OCI-M2 (cell line): ENCODE data around the gene PROX2.
A peak's percentile ranks its signal among the peaks of the same experiment; 100 is the strongest.

Source experiments
- DNase-seq: peaks from one replicate; lab custom pipeline; 2025; ENCODE audit not compliant: unreplicated experiment; lab: John Stamatoyannopoulos, UW

The PROX2 gene, protein sequence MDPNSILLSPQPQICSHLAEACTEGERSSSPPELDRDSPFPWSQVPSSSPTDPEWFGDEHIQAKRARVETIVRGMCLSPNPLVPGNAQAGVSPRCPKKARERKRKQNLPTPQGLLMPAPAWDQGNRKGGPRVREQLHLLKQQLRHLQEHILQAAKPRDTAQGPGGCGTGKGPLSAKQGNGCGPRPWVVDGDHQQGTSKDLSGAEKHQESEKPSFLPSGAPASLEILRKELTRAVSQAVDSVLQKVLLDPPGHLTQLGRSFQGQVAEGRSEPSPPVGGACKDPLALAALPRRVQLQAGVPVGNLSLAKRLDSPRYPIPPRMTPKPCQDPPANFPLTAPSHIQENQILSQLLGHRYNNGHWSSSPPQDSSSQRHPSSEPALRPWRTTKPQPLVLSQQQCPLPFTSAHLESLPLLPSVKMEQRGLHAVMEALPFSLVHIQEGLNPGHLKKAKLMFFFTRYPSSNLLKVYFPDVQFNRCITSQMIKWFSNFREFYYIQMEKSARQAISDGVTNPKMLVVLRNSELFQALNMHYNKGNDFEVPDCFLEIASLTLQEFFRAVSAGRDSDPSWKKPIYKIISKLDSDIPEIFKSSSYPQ

DNA sequence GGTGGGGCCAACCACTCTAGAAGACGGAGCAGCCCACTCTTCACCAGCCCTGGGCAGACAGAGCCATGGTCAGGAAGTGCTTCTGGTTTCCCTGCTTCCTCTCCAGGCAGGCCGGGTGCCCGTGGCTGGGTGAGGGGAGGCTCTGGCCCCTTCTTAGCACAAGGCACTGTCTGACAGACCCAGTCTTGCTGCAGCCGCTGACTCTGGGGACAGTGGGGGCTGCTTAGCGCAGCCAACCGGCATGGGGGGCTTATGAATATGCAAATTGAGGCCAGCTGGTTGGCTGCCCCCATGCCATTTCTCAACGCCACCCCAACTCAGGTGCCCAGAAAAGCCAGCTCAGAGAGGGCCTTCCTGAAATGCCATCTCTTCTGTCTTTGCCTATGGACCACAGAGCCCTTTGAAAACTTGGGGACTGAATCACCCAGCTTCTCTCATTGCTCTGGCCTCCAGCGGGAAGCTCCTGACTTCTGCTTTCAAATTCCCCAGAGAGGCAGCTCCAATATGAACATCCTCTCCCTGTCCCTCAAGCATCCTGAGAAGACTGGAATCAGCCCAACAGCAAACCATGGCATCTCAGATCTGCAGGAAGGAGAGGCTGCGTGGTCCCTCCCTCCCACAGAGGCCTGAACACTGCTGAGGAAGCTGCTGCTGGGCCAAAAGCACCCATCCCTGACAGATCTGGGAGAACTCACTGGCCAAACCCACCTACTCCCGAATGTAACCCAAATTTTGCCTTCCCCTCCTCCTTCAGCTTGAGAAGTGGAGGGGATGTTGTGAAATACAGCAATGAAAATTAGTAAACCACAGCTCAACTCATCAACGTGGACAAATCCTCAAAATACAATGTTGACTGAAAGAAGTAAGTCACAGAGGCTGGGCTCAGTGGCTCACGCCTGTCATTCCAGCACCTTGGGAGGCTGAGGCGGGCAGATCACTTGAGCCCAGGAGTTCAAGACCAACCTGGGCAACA is at the start of gene PROX2:
Gene PROX2, minus strand, starts transcription at position 205 of the 973 bp plus-strand sequence. CDS start 12,311 bp downstream, outside the sequence.
- DNase-seq, result no peak

DNA sequence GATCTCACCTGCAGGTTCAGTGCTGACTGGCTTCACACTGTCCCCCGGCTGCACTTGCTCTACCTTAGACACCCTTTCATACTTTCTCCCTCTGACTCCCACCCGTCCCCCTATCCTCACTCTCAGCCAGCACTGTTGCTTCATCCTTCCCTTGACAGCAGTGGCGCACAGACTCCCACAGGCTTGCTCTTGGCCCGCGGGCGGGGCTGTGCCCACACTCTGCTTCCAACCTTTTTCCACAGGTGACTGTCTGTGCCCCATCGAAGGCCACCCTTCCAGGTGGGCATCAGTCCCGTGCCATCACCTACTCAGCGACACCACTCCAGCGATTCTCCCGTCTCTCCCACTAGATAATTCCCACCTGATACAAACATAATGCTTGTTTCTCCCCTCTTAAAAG is 48.1 kb upstream of the PROX2 start:
- no peak for DNase-seq

DNA sequence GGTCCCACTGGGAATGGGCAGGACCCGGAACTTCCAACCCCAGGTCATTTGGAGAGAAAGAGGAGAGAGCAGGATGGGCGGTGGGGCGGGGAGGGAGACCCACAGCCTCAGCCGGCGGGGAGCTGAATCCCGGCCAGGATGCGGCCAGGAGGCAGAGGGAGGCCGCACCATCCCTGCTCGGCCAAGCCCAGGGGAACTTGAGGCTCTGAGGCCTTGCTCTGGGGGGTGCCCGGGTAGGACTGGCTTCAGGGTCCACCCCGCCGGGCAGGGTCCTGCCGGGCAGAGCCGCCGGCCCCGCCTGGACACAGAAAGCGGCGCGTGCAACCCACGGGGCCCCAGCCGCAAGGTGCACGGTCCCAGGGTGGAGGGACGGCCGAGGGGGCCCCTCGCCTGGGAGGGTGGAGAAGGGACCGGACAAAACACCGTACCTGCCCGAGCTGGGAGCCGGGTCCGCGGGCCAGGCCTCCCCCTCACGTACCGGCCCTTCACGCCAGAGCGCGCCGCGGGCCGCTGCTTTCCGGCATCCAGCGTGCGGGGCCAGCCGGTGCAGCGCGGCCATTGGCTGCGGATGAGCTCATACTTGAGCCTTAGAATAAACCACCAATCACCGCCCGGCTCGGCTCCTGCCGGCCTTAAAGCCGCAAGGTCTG is 46.9 kb upstream of the PROX2 start, which contains the start of gene RPS6KL1:
Gene RPS6KL1, minus strand, starts transcription at position 509 of the 650 bp plus-strand sequence. CDS start 1,719 bp downstream, outside the sequence.
- DNase-seq, result peak; percentile 36

DNA sequence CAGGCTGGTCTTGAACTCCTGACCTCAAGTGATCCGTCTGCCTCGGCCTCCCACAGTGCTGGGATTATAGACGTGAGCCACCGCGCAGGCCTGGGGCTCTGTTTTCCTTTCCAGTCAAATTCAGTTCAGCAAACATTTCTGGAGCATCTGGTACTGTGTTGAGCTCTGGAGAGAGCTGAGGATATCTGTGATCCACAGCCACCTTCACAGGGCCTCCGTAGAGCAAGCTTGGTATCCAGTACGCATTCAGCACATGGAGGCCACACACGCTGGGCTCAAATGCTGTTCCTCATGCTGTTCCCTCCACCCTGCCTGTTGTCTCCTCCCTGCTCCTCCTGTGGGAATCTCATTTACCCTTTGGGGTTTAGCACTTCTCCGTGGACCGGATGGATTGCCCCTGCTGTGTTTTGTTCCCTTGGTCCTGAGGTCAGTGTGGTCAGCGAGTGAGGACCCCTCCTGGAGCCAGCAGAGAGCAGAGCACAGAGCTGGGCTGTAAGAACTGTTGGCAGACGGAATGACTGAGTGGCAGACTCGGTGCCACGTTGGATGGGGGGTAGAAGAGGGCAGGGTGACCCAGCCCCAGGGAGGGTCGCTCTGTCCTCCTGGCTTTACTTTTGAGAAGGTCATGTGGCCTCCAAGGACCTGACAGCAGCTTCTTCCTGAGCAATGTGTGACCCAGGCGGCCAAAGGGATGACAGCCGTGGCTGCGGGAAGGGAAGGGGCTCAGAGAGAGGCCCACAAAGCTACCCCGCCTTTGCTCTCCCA is 46.2 kb upstream of the PROX2 start:
- no peak for DNase-seq

DNA sequence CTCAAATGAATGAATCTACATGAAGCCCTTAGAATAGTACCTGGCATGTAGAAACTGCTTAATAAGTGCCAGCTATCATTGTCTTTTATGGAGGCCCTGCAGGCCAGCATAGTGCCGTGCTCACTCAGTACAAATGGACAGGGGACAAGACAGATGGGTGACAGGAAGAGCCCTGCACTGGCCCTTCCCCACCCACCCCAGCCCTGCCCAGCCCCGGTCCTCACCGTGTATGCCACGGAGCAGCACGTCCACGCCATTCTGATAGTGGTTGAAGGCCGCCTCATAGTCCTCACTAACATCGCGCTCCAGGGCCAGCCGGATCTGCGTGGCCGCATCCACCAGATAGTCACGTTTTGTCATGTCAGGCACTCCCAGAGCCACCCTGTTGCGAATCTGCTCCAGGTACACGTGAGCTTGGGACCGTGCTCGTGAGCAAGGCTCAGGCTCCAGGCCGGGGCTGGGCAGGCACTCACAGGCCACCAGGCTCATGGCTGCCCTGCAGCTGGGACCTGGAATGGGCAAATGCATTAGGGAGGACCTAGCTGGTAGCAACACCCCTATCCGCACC is 45.2 kb upstream of the PROX2 start:
- DNase-seq, result no peak

DNA sequence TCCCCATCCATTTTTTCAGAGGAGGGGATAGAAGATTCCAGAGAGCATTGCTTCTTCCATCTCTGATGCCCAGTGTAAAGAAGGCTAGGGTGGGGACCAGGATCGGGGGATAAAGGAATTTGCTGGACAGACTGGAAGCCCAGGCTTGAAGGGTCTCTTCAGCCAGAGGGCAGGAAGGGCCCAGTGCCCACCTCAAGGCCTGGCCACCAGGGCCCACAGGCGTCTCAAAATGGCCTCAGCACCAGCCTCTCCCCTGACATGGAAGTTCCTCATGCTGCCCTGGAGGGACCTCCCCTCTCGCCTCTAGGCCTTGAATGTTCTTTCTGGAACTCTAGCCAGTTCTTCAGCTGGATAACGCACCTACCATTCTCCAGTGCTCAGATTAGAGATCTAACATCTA is 44.3 kb upstream of the PROX2 start:
- DNase-seq, result no peak

DNA sequence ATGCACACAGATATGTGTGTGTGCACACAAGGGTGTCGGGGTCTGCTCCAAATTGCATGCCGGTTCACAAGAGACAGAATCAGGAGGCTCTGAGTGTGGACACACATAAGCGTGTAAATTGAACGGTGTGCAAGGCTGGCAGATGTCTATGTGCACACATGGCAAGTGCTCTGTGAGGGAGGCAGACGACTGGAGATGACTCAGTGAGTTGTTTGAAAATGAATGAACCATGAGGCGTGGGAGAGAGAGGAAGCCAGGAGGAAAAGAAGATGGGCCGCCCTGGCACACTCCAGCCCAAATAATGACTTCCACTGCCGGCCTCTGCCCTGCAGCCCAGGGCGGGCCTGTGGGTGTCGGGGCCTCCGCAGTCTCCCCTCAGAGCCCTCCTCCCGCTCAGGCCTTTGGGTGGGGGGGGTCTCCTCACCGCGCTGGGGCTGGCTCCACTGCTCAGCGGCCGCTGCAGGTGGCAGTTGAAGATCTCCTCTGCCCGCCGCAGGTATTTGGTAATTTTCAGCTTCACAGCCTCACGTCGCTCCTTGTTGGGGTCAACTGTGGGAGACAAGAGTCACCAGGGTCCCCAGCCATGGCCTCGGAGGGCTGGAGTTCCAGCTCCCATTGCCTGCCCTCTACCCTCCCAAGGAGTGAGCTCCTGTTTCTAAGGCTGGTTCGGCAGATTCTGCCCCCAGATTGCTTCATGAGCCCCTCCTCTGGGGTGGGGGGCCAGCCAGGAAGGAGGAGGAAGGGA is 43.6 kb upstream of the PROX2 start:
- DNase-seq, result no peak

DNA sequence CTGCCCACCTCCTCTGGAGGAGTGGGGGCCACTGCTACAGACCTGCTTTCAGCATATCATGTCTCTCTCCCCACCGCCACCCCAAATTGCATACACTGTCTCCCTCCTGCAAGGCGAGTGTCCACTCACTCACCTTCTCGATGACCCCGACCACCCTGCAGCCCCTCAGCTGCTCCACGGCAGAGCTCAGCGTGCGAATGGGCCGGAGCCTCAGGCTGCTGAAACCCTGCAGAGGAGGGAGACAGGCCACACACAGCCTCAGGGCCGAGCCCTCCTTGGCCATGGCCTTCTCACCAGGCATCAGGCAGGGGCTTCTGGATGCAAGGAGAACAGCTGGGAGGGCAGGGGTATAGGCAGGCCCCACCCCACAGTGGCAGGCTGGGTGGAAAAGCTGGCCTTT is 42.4 kb upstream of the PROX2 start:
- DNase-seq, result no peak

DNA sequence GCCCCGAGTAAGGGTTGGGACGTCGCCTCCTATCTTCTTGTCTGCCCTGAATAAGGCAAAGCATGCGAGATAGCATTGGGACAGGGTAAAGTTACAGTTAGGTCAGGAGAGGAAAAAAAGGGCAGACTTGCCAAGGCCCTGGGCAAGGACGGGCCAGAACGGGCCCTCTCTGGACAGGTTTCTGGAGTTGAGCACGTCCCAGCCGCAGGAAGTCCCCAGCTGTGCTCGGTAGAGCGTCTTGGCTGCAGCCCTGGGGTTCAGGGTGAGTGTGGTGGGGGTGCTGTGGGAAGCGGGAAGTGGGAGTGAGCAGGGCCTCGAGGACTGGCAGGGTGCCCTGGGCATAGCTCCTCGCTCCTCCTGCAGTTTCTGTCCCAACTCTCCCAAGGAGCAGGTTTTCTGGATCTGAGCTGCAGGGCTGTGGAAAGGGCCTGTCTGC is 41.7 kb upstream of the PROX2 start:
- DNase-seq, result no peak

DNA sequence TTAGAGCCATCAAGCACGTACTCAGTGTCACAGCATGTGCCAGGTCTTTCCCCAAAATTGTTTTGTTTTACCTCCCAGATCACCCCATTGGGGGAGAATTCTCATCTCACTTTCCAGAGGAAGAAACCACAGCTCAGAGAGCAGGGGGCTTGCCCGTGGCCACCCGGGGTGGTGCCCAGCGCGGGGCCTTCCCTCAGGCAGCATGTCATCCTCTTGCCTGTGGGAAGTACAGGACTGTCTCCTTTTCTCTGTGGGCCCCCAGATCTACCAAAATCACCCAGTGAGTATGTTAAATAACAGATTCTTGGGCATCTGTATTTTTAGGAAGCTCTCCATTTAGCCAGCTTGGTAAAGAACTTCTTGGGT is 41.2 kb upstream of the PROX2 start:
- DNase-seq, result no peak

DNA sequence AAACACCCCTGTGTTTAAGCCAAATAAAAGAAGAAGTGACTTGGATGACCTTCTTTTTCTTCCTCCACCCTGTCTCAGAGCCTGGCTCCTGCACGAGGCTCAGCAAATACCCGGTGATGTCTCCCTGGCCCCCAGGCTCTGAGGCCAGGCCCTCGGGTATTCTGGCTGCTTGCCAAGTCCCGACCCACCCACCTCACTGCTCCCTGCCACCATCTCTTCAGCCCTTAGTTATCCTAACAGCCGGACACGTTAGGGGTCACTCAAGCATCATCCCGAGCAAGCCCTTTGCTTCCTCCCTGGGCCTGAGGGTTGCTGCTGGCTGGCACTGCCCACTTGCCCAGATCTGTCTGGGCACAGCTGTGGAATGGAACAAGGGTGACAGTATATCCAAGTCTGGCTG is 39.9 kb upstream of the PROX2 start:
- DNase-seq, result no peak

DNA sequence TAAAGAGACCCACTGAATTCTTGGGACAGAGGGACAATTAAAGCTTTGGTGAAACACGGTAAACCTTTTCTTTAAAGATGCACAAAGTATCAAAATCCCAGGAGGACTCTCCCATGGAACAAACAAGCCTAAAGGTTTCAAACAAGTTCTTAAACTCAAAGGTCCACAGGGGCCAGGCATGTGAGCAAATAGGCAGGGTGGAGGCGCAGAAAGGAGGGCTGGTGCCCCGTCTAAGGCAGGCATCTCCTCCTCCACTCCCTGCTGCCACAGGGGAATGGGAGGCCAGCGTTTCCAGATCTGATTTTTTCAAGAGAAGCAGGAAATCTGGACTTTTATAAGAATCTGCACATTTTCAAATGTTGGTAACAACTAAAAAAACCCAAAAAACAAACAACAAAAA is 39.5 kb upstream of the PROX2 start:
- no peak for DNase-seq

DNA sequence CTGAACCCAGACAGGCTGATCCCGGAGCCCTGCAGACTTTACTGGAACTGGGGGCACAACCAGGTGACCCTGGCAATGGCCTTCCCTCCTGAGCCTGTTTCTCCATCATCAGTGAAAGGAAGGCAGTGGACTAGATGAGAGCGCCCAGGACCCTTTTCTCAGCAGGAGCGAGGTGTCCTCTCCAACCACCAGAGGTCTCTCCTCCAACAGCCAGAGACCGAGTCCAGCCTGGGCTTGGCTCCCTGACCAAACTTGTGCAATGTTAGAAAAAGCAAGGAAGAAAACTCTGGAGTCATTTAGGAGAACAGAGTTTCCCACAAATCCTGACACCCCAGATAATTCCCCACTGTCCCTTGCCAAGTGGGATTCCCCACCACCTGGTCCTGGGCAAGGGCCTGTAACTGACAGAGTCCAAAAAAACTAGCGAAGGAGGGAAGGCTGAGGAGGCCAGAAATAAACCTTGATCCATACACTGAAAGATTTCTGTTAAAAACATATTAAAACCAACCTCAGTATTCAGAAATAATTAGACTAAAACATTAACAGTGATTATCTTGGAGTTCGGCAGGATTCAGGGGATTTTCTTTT is 38.1 kb upstream of the PROX2 start:
- no peak for DNase-seq

DNA sequence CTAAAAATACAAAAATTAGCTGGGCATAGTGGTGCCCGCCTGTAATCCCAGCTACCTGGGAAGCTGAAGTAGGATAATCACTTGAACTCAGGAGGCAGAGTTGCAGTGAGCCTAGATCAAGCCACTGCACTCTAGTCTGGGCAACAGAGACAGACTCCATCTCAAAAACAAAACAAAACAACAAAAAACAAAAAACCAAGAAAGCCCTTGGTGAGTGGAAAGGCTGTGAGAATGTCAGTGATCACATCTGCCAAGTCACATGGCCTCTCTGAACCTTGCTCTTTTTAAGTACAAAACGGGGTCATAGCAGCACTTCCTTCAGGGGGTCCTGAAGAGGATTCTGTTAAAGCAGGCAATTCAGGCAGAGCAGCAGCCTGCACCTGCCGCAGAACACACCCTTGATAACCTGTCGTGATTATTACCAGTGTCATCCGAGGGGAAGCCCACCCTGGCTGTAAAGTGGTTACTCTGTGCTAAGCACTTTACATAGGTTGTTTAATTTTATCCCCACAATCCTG is 37.5 kb upstream of the PROX2 start:
- no peak for DNase-seq

DNA sequence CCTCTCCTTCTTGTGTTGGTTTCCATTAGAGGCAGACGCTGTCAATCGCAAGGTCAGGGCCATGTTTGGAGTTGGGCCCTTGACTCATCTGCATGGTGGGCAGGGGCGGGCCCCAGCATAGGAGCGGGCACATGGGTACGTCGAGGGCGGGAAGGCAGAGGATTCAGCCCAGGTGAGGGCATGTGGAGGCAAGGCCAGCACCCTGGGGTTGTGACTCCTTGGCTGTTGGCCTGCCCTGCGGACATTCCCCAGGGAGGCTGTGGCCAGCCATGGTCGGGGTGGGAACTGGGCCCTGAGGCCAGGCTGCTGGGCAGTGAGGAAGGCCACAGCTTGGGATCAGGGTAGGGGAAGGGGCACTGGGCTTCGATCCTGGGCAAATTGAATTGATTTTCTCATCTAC is 36.9 kb upstream of the PROX2 start:
- DNase-seq, result no peak

DNA sequence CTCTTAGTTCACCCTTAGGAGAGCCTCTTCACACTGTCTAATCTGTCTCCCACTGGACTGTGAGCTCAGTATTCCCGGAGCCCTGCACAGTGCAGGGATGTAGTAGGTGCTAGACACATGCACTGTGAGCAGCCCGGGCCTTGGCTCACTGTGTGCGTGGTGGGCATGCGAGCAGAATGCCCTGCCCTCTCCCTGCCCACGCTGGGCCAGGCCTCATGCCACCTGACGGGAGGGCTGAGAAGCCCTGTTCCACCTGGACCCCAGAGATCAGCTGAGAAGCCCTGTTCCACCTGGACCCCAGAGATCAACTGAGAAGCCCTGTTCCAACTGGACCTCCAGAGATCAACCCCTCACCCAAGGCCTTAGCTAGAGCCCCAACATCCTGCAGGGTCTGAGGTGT is 36.2 kb upstream of the PROX2 start:
- no peak for DNase-seq

DNA sequence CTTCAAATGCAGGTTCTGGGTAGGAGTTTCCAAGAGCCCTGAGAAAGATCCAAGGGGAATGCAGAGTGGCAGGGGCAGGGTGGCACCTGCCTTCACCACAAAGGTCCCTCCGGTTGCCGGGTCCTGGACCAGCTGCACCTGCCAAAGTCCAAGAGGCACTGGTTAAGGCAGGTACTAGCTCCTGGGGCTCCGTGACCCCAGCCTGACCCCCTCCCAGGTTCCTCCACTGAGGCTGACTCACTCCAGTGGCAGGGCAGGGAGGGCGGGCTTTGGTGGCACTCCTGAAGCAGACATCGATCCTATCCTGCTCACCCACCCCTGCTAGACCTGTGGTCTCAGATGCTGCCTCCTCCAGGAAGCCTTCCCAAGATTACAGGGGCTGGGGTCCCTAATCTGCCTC is 35.8 kb upstream of the PROX2 start:
- DNase-seq, result no peak

DNA sequence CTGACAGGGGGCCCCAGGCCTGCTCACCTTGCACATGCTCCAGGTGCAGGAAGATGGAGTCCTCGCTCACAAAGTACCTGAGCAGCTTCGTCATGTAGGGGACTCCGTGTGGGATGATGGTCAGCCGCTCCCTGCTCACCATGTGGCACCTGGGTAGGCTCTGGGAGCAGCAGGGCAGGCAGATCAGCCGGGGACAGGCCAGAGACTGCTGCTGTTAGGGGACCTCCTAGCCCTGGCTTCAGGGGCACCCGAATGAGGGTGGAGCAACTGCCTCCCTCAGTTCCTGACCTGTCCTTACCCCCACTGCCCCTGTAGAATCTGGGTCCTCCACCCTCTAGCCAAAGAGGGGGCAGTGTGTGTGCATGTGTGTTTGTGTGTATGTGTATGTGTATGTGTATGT is 35.3 kb upstream of the PROX2 start:
- DNase-seq, result no peak

DNA sequence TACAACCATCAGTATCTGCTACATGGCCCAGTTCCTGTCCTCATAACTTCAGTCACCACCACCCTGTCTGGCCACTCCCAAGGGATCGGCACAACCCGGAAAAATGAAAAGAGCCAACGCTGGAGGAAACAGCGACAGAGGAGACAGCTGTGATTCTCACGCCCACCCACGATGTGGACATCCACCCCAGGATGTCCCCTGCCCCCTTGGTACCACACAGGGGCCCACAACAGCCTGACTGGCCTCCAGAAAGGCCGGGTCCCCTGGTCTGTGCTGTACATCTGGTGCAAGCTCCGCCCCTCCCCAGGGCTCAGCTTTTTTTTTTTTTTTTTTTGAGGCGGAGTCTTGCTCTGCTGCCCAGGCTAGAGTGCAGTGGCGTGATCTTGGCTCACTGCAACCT is 34.6 kb upstream of the PROX2 start:
- no peak for DNase-seq
